GM18508 (cell line): ENCODE results near the gene APCDD1L.
"Not testable (repeated sequence)": the region's sequence is repeated elsewhere in the genome, so short reads cannot be mapped to it uniquely, and the experiment has no call there.

Experiments
- ATAC-seq: cut with Tn5 transposase; IDR thresholded peaks from one replicate; pipeline ENCODE4 v1.9.1; 2021; ENCODE audit warnings: moderate number of reproducible peaks; ENCODE audit not compliant: insufficient read depth, unreplicated experiment

The APCDD1L gene

GRCh38 chr20:58518387-58518786 lies 3.2 kb upstream of the APCDD1L start:
- no peak for ATAC-seq

- no peak for ATAC-seq
These were observed 622 bp downstream of the APCDD1L start for GRCh38 chr20:58514321-58515232.

GRCh38 chr20:58513580-58514285 lies 1.5 kb downstream of the APCDD1L start:
- ATAC-seq = no peak

GRCh38 chr20:58512808-58513552 lies 2.2 kb downstream of the APCDD1L start:
- no peak for ATAC-seq

GRCh38 chr20:58511861-58512260 lies 3.3 kb downstream of the APCDD1L start:
- no peak for ATAC-seq

GRCh38 chr20:58511364-58511763 lies 3.8 kb downstream of the APCDD1L start:
- no peak for ATAC-seq

GRCh38 chr20:58510921-58511320 lies 4.3 kb downstream of the APCDD1L start:
- ATAC-seq = no peak

- no peak for ATAC-seq
These were observed 6.3 kb downstream of the APCDD1L start for GRCh38 chr20:58508762-58509395.

- ATAC-seq = not testable (repeated sequence)
These were observed 8.2 kb downstream of the APCDD1L start for GRCh38 chr20:58506999-58507398.

- no peak for ATAC-seq
These were observed 10.6 kb downstream of the APCDD1L start for GRCh38 chr20:58504566-58504965.

- ATAC-seq = no peak
These were observed 11.5 kb downstream of the APCDD1L start for GRCh38 chr20:58503668-58504067.

- no peak for ATAC-seq
These were observed 14.9 kb downstream of the APCDD1L start for GRCh38 chr20:58500256-58500655.

- no peak for ATAC-seq
These were observed 16.6 kb downstream of the APCDD1L start for GRCh38 chr20:58498470-58499068.

- no peak for ATAC-seq
These were observed 17.3 kb downstream of the APCDD1L start for GRCh38 chr20:58497724-58498469.

- no peak for ATAC-seq
These were observed 18.0 kb downstream of the APCDD1L start for GRCh38 chr20:58497076-58497641.

GRCh38 chr20:58496429-58496769 lies 18.8 kb downstream of the APCDD1L start:
- no peak for ATAC-seq

GRCh38 chr20:58495623-58496428 lies 19.4 kb downstream of the APCDD1L start:
- no peak for ATAC-seq

- no peak for ATAC-seq
These were observed 20.1 kb downstream of the APCDD1L start for GRCh38 chr20:58494923-58495622.
